ENCODE data around the gene AGMAT. TPM values are rescaled to one million over a fixed set of nuclear protein-coding genes. Genes with fewer than 3 reads are reported as not detected.

Gene AGMAT
- total and polyA plus RNA-seq, 2 of the 4 experiments (the other 2 are of a cell fraction) = 0.18 to 0.26 TPM

DNA sequence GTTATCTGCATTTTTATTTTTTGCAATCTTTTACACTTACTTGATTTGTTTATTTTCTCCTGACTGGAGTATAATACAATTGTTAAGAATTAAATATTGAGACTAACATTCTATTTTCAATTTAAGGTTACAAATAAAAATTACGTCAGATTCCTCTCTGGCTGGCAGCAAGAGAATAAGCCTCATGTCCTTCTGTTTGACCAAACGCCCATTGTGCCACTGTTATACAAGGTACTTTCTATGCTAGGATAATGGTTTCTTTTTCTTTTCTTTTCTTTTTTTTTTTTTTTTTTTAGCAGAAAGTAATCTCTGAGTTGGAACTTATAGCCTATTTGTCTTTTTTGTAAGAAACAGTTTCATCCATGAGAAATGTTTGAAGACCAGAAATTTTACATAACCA lies 38.2 kb downstream of the AGMAT start:
- Histone ChIP-seq H2AFZ (replicated peaks; ENCODE audit: low read length, poor library complexity) (no peak overlapping the region), H4K5ac (ENCODE audit: low read depth, low read length) (no peak overlapping the region), H3K9me3 (ENCODE audit: control insufficient read depth, insufficient read depth, low read length) (no peaks in the 10 kb centered on the region), H3K27me3 (ENCODE audit: control insufficient read depth, insufficient read depth, low read length) (no peaks in the 10 kb centered on the region), H3K9me1 (ENCODE audit: insufficient read depth, low read length) (peaks cover 6% of the 10 kb centered on the region), H4K20me1 (ENCODE audit: insufficient read depth, low read length) (no peaks in the 10 kb centered on the region; the same call in 1 of the 2 replicates), H3K14ac (replicated peaks; ENCODE audit: low read depth, low read length) (no peak overlapping the region), H3K4ac (ENCODE audit: low read depth, low read length) (no peak overlapping the region), H4K91ac (ENCODE audit: insufficient read depth, low read depth, low read length) (no peak overlapping the region), H4K8ac (ENCODE audit: low read depth in 2 of 2, low read length in 2 of 2) (no peak overlapping the region), H3K79me1 (ENCODE audit: low read depth in 1 of 2, low read length in 2 of 2) (peaks cover 6 to 9% of the 10 kb centered on the region in 2 experiments; a peak in 3 of 4 replicates), H3K4me1 (ENCODE audit: control insufficient read depth, insufficient read depth, low read length) (peaks cover 6% of the 10 kb centered on the region), H2AK5ac (ENCODE audit: low read depth, low read length) (no peak overlapping the region), H2BK15ac (ENCODE audit: low read depth, low read length) (no peak overlapping the region), H2BK120ac (ENCODE audit: low read depth, low read length) (no peak overlapping the region), H2AK9ac (replicated peaks; ENCODE audit: low read depth, low read length, poor library complexity) (no peak overlapping the region), H2BK5ac (ENCODE audit: low read depth, low read length, poor library complexity, severe bottlenecking) (no peak overlapping the region), H3K56ac (ENCODE audit: extremely low read depth, insufficient read depth, low read length) (no peak overlapping the region), H2BK20ac (ENCODE audit: low read depth, low read length) (no peak overlapping the region), H3K27ac (ENCODE audit: insufficient read depth, low read length) (no peak overlapping the region), H3K4me2 (ENCODE audit: low read depth, low read length) (no peak overlapping the region), H3K9ac (ENCODE audit: low read depth, low read length) (no peak overlapping the region), H3K4me3 (ENCODE audit: insufficient read depth, low read depth, low read length) (no peak overlapping the region), H3K23ac (ENCODE audit: low read depth, low read length) (no peak overlapping the region), H3K18ac (ENCODE audit: low read depth, low read length) (no peak overlapping the region), H3K36me3 (ENCODE audit: control insufficient read depth, insufficient read depth, low read length) (peaks cover 24% of the 10 kb centered on the region)
- POLR2A ChIA-PET (ENCODE audit: unreplicated experiment) = no interaction called here
- no TSS peak for BruUV-seq (replicated peaks)
- dilution Hi-C loops (cut with HindIII; ENCODE audit: low sequenced_read_pairs, unreplicated experiment) (no loop called here), in situ Hi-C loops (cut with MboI; ENCODE audit: low sequenced_read_pairs) (no loop called here), intact Hi-C loops (cut with micrococcal nuclease) (no loop called here)
- ATAC-seq (ENCODE audit: low read depth) (no peak), DNase-seq (no peak)
- CTCF ChIA-PET = interaction anchor here (0.6 kb wide), 1 partner anchor 8 kb away, joined by 3 read pairs; no protein-coding TSS in a partner anchor
- TF ChIP-seq MAFK (IDR thresholded peaks at IDR 0.05; ENCODE audit: low read depth, low read length) (no peak), RAD21 (IDR thresholded peaks at IDR 0.05; ENCODE audit: low read length) (no peak), USF2 (IDR thresholded peaks at IDR 0.05; ENCODE audit: low read depth, low read length) (no peak), NFE2L2 (IDR thresholded peaks at IDR 0.05; ENCODE audit: low read depth, low read length) (no peak), CEBPB (IDR thresholded peaks at IDR 0.05; ENCODE audit: low read depth, low read length) (no peak), SMC3 (IDR thresholded peaks at IDR 0.05; ENCODE audit: low read depth, low read length) (no peak)
- TF ChIP-seq, protein P1, sequence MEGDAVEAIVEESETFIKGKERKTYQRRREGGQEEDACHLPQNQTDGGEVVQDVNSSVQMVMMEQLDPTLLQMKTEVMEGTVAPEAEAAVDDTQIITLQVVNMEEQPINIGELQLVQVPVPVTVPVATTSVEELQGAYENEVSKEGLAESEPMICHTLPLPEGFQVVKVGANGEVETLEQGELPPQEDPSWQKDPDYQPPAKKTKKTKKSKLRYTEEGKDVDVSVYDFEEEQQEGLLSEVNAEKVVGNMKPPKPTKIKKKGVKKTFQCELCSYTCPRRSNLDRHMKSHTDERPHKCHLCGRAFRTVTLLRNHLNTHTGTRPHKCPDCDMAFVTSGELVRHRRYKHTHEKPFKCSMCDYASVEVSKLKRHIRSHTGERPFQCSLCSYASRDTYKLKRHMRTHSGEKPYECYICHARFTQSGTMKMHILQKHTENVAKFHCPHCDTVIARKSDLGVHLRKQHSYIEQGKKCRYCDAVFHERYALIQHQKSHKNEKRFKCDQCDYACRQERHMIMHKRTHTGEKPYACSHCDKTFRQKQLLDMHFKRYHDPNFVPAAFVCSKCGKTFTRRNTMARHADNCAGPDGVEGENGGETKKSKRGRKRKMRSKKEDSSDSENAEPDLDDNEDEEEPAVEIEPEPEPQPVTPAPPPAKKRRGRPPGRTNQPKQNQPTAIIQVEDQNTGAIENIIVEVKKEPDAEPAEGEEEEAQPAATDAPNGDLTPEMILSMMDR (conservative IDR thresholded peaks at IDR 0.05; ENCODE audit: low read depth, low read length) = no peak
- no CpG with 5 or more reads among the region's 2 CpGs for WGBS, 2 experiments (ENCODE audit: extremely low coverage in 2 of 2, insufficient read length in 1 of 2)

Data from IMR-90 (cell line).